ENCODE data around the gene RFTN2.
"Not testable (repeated sequence)": the region's sequence is repeated elsewhere in the genome, so short reads cannot be mapped to it uniquely, and the experiment has no call there.

Gene RFTN2

DNA sequence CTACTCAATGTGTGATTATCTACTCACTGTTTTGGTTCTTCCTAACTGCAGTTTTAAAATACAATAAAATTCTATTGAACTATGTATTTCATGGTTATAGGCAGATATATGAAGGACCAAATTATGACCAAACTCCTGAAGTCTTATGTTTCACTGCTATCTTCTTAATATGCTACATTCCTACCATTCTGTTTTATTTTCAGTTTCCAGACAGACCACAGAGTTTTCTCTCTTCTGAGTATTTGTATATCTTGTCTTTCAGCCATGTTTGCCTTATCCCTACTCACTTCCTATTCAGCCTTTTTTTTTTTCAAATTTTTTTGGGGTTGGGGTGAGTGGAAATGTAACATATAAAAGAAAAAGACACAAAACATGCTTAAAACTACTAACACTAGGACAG is 6.3 kb downstream of the RFTN2 start:
- 0 out of 2 replicates have a peak, but pooled peaks cover 3% of the 10 kb centered on the region for H3K9me3 ChIP-seq
- DNase-seq (ENCODE audit: low spot score in 2 of 2): no peak
- H3K27me3 ChIP-seq (ENCODE audit: low read depth): no peaks in the 10 kb centered on the region
- no peaks in the 10 kb centered on the region for H3K36me3 ChIP-seq (replicated peaks)
- H3K4me1 ChIP-seq: peaks cover 5% of the 10 kb centered on the region
- in situ Hi-C loops (cut with MboI; ENCODE audit: low sequenced_read_pairs): no loop called here
- H3K4me3 ChIP-seq: no peak overlapping the region

GRCh38 chr2:197668296-197668695 is 7.1 kb downstream of the RFTN2 start:
- H3K27me3 ChIP-seq (ENCODE audit: low read depth): no peaks in the 10 kb centered on the region
- no peak overlapping the region for H3K4me3 ChIP-seq
- H3K36me3 ChIP-seq (replicated peaks): no peaks in the 10 kb centered on the region
- DNase-seq (ENCODE audit: low spot score in 2 of 2): no peak
- H3K9me3 ChIP-seq: 0 out of 2 replicates have a peak, but pooled peaks cover 3% of the 10 kb centered on the region
- in situ Hi-C loops (cut with MboI; ENCODE audit: low sequenced_read_pairs): no loop called here
- H3K4me1 ChIP-seq: peaks cover 5% of the 10 kb centered on the region

GRCh38 chr2:197666277-197666676 is 9.1 kb downstream of the RFTN2 start:
- no peaks in the 10 kb centered on the region for H3K27me3 ChIP-seq (ENCODE audit: low read depth)
- H3K4me3 ChIP-seq: no peak overlapping the region
- in situ Hi-C loops (cut with MboI; ENCODE audit: low sequenced_read_pairs): no loop called here
- no peak for DNase-seq (ENCODE audit: low spot score in 2 of 2)
- H3K9me3 ChIP-seq: 0 out of 2 replicates have a peak, but pooled peaks cover 3% of the 10 kb centered on the region
- H3K36me3 ChIP-seq (replicated peaks): no peaks in the 10 kb centered on the region
- peaks cover 5% of the 10 kb centered on the region for H3K4me1 ChIP-seq

DNA sequence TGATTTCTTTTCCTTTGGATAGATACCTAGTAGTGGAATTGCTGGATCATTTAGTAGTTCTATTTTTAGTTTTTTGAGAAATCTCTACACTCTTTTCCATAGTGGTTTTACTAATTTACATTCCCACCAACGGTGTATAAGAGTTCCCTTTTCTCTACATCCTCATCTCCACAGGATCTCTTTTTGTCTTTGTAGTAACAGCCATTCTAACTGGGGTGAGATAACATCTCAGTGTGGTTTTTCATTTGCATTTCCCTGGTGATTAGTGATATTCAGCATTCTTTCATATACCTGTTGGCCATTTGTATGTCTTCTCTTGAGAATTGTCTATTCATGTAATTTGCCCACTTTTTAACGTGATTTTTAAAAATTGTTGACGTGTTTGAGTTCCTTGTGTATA is 13.8 kb downstream of the RFTN2 start:
- Histone ChIP-seq H3K4me1 (no peaks in the 10 kb centered on the region), H3K4me3 (no peak overlapping the region), H3K9me3 (0 out of 2 replicates have a peak, but pooled peaks cover 3% of the 10 kb centered on the region), H3K36me3 (replicated peaks) (no peaks in the 10 kb centered on the region), H3K27me3 (ENCODE audit: low read depth) (no peaks in the 10 kb centered on the region)
- in situ Hi-C loops (cut with MboI; ENCODE audit: low sequenced_read_pairs): no loop called here
- no peak for DNase-seq (ENCODE audit: low spot score in 2 of 2)

DNA sequence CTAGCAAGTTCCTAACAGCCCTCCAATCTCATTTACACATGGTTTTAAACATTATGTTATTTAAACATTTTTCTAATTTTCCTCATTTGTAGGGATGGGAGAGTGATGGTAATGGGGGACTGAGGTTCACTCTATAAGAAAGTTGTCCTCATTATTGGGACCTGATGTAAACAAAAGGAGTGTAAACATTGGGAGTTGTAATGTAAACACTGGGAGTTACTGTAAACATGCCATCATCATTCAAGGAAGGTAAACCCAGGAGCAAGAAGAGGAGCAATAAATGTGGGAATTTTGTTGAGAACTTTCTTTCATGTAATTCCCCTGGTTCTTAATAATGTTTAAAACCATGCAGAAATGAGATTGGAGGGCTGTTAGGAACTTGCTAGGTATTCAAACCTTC is 17.8 kb downstream of the RFTN2 start:
- in situ Hi-C loops (cut with MboI; ENCODE audit: low sequenced_read_pairs): no loop called here
- no peaks in the 10 kb centered on the region for H3K27me3 ChIP-seq (ENCODE audit: low read depth)
- no peaks in the 10 kb centered on the region for H3K9me3 ChIP-seq
- no peak for DNase-seq (ENCODE audit: low spot score in 2 of 2)
- H3K36me3 ChIP-seq (replicated peaks): no peaks in the 10 kb centered on the region
- H3K4me3 ChIP-seq: no peak overlapping the region
- no peaks in the 10 kb centered on the region for H3K4me1 ChIP-seq

- no peak overlapping the region for H3K4me3 ChIP-seq
- in situ Hi-C loops (cut with MboI; ENCODE audit: low sequenced_read_pairs): no loop called here
- no peak for DNase-seq (ENCODE audit: low spot score in 2 of 2)
Measured at GRCh38 chr2:197647961-197648690, 27.3 kb downstream of the RFTN2 start.

DNA sequence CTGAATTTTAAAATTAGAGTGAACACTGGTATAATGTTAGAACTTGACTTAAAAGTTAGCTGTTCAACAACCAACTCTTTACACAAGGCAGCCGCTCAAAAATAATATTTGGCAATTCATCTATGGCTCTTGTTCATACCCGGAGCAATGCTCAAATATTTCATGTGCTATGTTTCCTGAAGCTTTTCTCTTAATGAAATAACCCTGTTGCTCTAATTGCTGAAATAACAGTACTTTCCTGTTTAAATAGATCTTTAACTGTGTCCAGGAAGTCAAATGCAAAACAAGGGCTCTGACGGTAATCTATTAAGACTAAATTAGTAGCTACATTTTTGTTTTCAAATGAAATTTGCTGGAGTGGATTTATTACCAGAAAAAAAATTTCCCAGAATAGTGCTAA is 33.7 kb downstream of the RFTN2 start:
- no peak for DNase-seq (ENCODE audit: low spot score in 2 of 2)
- H3K36me3 ChIP-seq (replicated peaks): no peaks in the 10 kb centered on the region
- H3K9me3 ChIP-seq: no peaks in the 10 kb centered on the region
- H3K27me3 ChIP-seq (ENCODE audit: low read depth): no peaks in the 10 kb centered on the region
- in situ Hi-C loops (cut with MboI; ENCODE audit: low sequenced_read_pairs): no loop called here
- no peak overlapping the region for H3K4me3 ChIP-seq
- no peaks in the 10 kb centered on the region for H3K4me1 ChIP-seq

More at GRCh38 chr2:197647961-197648690, 27.3 kb downstream of the RFTN2 start:
- Histone ChIP-seq H3K36me3 (replicated peaks) (no peaks in the 10 kb centered on the region), H3K4me1 (no peaks in the 10 kb centered on the region), H3K27me3 (ENCODE audit: low read depth) (no peaks in the 10 kb centered on the region), H3K9me3 (no peaks in the 10 kb centered on the region)

- H3K4me1 ChIP-seq; H3K27me3 ChIP-seq (ENCODE audit: low read depth); H3K4me3 ChIP-seq; H3K36me3 ChIP-seq (replicated peaks); DNase-seq (ENCODE audit: low spot score in 2 of 2); in situ Hi-C loops (cut with MboI; ENCODE audit: low sequenced_read_pairs); H3K9me3 ChIP-seq: not testable (repeated sequence)
Measured at GRCh38 chr2:197640571-197641122, 34.7 kb downstream of the RFTN2 start.

- Histone ChIP-seq H3K4me1 (no peaks in the 10 kb centered on the region), H3K9me3 (no peaks in the 10 kb centered on the region), H3K36me3 (replicated peaks) (no peaks in the 10 kb centered on the region), H3K4me3 (no peak overlapping the region), H3K27me3 (ENCODE audit: low read depth) (no peaks in the 10 kb centered on the region)
- DNase-seq (ENCODE audit: low spot score in 2 of 2): no peak
- in situ Hi-C loops (cut with MboI; ENCODE audit: low sequenced_read_pairs): no loop called here
Measured at GRCh38 chr2:197633109-197633657, 42.2 kb downstream of the RFTN2 start.

- H3K4me3 ChIP-seq: no peak overlapping the region
Measured at GRCh38 chr2:197628043-197628500, 47.3 kb downstream of the RFTN2 start.

DNA sequence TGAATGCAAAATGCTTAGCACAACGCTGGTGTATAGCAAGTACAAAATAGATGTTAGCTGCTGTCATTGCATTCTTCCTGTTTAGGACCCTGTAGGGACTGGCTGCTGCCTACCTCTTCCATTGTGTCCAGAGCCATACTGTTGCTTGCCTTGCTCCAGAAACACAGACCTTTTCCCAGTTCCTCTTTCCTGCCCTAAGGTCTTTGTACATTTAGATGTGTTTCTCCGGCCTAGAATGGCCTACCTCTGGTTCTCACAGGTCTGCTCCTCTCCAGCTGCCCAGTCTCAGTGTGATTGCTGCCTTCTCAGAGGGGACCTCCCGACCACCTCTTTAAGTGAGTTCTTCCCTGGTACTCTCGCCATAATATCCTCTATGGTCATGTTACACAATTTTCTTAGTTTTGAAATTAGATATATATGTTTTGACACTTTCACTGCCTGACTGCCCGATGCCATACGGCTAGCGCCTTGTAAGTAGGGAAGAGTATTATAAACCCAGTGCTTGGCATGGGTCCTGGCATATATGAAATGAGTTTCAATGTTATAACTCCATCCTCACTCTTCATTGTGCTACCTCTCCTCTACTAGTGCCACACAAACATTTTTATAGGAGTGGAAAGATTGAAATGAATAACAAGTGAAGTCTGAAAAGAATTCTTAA is 48.3 kb downstream of the RFTN2 start:
- Histone ChIP-seq H3K4me1 (no peaks in the 10 kb centered on the region; the same call in 1 of the 2 replicates), H3K4me3 (no peak overlapping the region), H3K27me3 (ENCODE audit: low read depth) (no peaks in the 10 kb centered on the region), H3K9me3 (no peaks in the 10 kb centered on the region), H3K36me3 (replicated peaks) (no peaks in the 10 kb centered on the region)
- in situ Hi-C loops (cut with MboI; ENCODE audit: low sequenced_read_pairs): no loop called here
- DNase-seq (ENCODE audit: low spot score in 2 of 2): no peak

More at GRCh38 chr2:197628043-197628500, 47.3 kb downstream of the RFTN2 start:
- in situ Hi-C loops (cut with MboI; ENCODE audit: low sequenced_read_pairs): no loop called here
- DNase-seq (ENCODE audit: low spot score in 2 of 2): no peak
- H3K27me3 ChIP-seq (ENCODE audit: low read depth): no peaks in the 10 kb centered on the region
- no peaks in the 10 kb centered on the region for H3K36me3 ChIP-seq (replicated peaks)
- H3K9me3 ChIP-seq: no peaks in the 10 kb centered on the region
- no peaks in the 10 kb centered on the region; the same call in 1 of the 2 replicates for H3K4me1 ChIP-seq

- in situ Hi-C loops (cut with MboI; ENCODE audit: low sequenced_read_pairs): no loop called here
- H3K4me1 ChIP-seq: peaks cover 10% of the 10 kb centered on the region
- H3K4me3 ChIP-seq: no peak overlapping the region
- H3K36me3 ChIP-seq (replicated peaks): no peaks in the 10 kb centered on the region
- H3K27me3 ChIP-seq (ENCODE audit: low read depth): no peaks in the 10 kb centered on the region
- peak in 1 of 2 experiments; percentile 74 for DNase-seq (ENCODE audit: low spot score in 2 of 2)
- H3K9me3 ChIP-seq: no peaks in the 10 kb centered on the region
Measured at GRCh38 chr2:197620133-197620532, 55.3 kb downstream of the RFTN2 start.

GRCh38 chr2:197615016-197615652 is 60.3 kb downstream of the RFTN2 start:
- DNase-seq (ENCODE audit: low spot score in 2 of 2): no peak
- peaks cover 39% of the 10 kb centered on the region for H3K4me1 ChIP-seq
- in situ Hi-C loops (cut with MboI; ENCODE audit: low sequenced_read_pairs): no loop called here
- H3K27me3 ChIP-seq (ENCODE audit: low read depth): no peaks in the 10 kb centered on the region
- H3K9me3 ChIP-seq: no peaks in the 10 kb centered on the region
- no peaks in the 10 kb centered on the region for H3K36me3 ChIP-seq (replicated peaks)
- H3K4me3 ChIP-seq: no peak overlapping the region

Measured in HAP-1 (cell line).